ENCODE data around the gene PKN2.

Gene PKN2

GRCh38 chr1:88768816-88769215 is 84.7 kb downstream of the PKN2 start:
- H3K9me3 Mint-ChIP-seq: no peaks in the 10 kb centered on the region
- peak overlapping the region; percentile 69 for H3K27ac Mint-ChIP-seq
- H3K36me3 Mint-ChIP-seq: peaks cover 29% of the 10 kb centered on the region
- no peak for DNase-seq (ENCODE audit: low spot score in 2 of 2)
- H3K4me3 Mint-ChIP-seq: no peak overlapping the region
- no peak for ATAC-seq (ENCODE audit: low read depth)
- no peaks in the 10 kb centered on the region for H3K27me3 Mint-ChIP-seq
- no peaks in the 10 kb centered on the region for H3K4me1 Mint-ChIP-seq

GRCh38 chr1:88773540-88774150 is 89.6 kb downstream of the PKN2 start:
- no peak overlapping the region for H3K27ac Mint-ChIP-seq
- ATAC-seq (ENCODE audit: low read depth): no peak
- peaks cover 45% of the 10 kb centered on the region for H3K36me3 Mint-ChIP-seq
- no peak for DNase-seq (ENCODE audit: low spot score in 2 of 2)
- no peaks in the 10 kb centered on the region for H3K4me1 Mint-ChIP-seq
- H3K4me3 Mint-ChIP-seq: no peak overlapping the region
- no peaks in the 10 kb centered on the region for H3K27me3 Mint-ChIP-seq
- peaks cover 2% of the 10 kb centered on the region for H3K9me3 Mint-ChIP-seq

- Mint-ChIP-seq H3K27ac (no peak overlapping the region), H3K36me3 (peaks cover 44% of the 10 kb centered on the region), H3K4me1 (no peaks in the 10 kb centered on the region), H3K9me3 (peaks cover 2% of the 10 kb centered on the region), H3K4me3 (no peak overlapping the region), H3K27me3 (no peaks in the 10 kb centered on the region)
- no peak for DNase-seq (ENCODE audit: low spot score in 2 of 2)
- ATAC-seq (ENCODE audit: low read depth): no peak
Measured at GRCh38 chr1:88774151-88774556, 90.1 kb downstream of the PKN2 start.

GRCh38 chr1:88777604-88778149 is 93.6 kb downstream of the PKN2 start:
- H3K9me3 Mint-ChIP-seq: peaks cover 2% of the 10 kb centered on the region
- H3K27ac Mint-ChIP-seq: no peak overlapping the region
- no peak overlapping the region for H3K4me3 Mint-ChIP-seq
- DNase-seq (ENCODE audit: low spot score in 2 of 2): no peak
- H3K36me3 Mint-ChIP-seq: peaks cover 46% of the 10 kb centered on the region
- ATAC-seq (ENCODE audit: low read depth): no peak
- no peaks in the 10 kb centered on the region for H3K27me3 Mint-ChIP-seq
- peaks cover 3% of the 10 kb centered on the region for H3K4me1 Mint-ChIP-seq

- H3K27me3 Mint-ChIP-seq: no peaks in the 10 kb centered on the region
- ATAC-seq (ENCODE audit: low read depth) (no peak), DNase-seq (ENCODE audit: low spot score in 2 of 2) (no peak)
- no peak overlapping the region for H3K4me3 Mint-ChIP-seq
- peak overlapping the region; percentile 72 for H3K27ac Mint-ChIP-seq
- peaks cover 5% of the 10 kb centered on the region for H3K4me1 Mint-ChIP-seq
- H3K36me3 Mint-ChIP-seq: peaks cover 39% of the 10 kb centered on the region
- peaks cover 2% of the 10 kb centered on the region for H3K9me3 Mint-ChIP-seq
Measured at GRCh38 chr1:88779880-88780279, 95.8 kb downstream of the PKN2 start.

- H3K9me3 Mint-ChIP-seq: peaks cover 2% of the 10 kb centered on the region
- DNase-seq (ENCODE audit: low spot score in 2 of 2): no peak
- ATAC-seq (ENCODE audit: low read depth): no peak
- H3K4me3 Mint-ChIP-seq: no peak overlapping the region
- peak overlapping the region; percentile 72 for H3K27ac Mint-ChIP-seq
- H3K4me1 Mint-ChIP-seq: peaks cover 5% of the 10 kb centered on the region
- peaks cover 39% of the 10 kb centered on the region for H3K36me3 Mint-ChIP-seq
- no peaks in the 10 kb centered on the region for H3K27me3 Mint-ChIP-seq
Measured at GRCh38 chr1:88780485-88780884, 96.4 kb downstream of the PKN2 start.

- DNase-seq (ENCODE audit: low spot score in 2 of 2) (no peak), ATAC-seq (ENCODE audit: low read depth) (no peak)
- peaks cover 24% of the 10 kb centered on the region for H3K36me3 Mint-ChIP-seq
- H3K9me3 Mint-ChIP-seq: no peaks in the 10 kb centered on the region
- H3K4me3 Mint-ChIP-seq: no peak overlapping the region
- H3K27ac Mint-ChIP-seq: no peak overlapping the region
- H3K4me1 Mint-ChIP-seq: peaks cover 5% of the 10 kb centered on the region
- H3K27me3 Mint-ChIP-seq: no peaks in the 10 kb centered on the region
Measured at GRCh38 chr1:88783145-88783544, 99.1 kb downstream of the PKN2 start.

- Mint-ChIP-seq H3K9me3 (no peaks in the 10 kb centered on the region), H3K4me1 (peaks cover 5% of the 10 kb centered on the region), H3K4me3 (peak overlapping the region; percentile 33), H3K27ac (peak overlapping the region; percentile 70), H3K36me3 (peaks cover 29% of the 10 kb centered on the region), H3K27me3 (no peaks in the 10 kb centered on the region)
- no peak for DNase-seq (ENCODE audit: low spot score in 2 of 2)
- peak; percentile 48 for ATAC-seq (ENCODE audit: low read depth)
Measured at GRCh38 chr1:88784551-88784950, 100.5 kb downstream of the PKN2 start.

GRCh38 chr1:88787023-88787903 is 103.2 kb downstream of the PKN2 start:
- DNase-seq (ENCODE audit: low spot score in 2 of 2) (no peak), ATAC-seq (ENCODE audit: low read depth) (no peak)
- Mint-ChIP-seq H3K9me3 (no peaks in the 10 kb centered on the region), H3K27me3 (no peaks in the 10 kb centered on the region), H3K4me3 (no peak overlapping the region), H3K27ac (peak overlapping the region; percentile 45), H3K4me1 (peaks cover 2% of the 10 kb centered on the region), H3K36me3 (peaks cover 34% of the 10 kb centered on the region)

GRCh38 chr1:88791192-88791591 is 107.1 kb downstream of the PKN2 start:
- H3K36me3 Mint-ChIP-seq: peaks cover 34% of the 10 kb centered on the region
- H3K9me3 Mint-ChIP-seq: no peaks in the 10 kb centered on the region
- H3K4me3 Mint-ChIP-seq: no peak overlapping the region
- ATAC-seq (ENCODE audit: low read depth) (no peak), DNase-seq (ENCODE audit: low spot score in 2 of 2) (no peak)
- H3K27ac Mint-ChIP-seq: no peak overlapping the region
- H3K4me1 Mint-ChIP-seq: no peaks in the 10 kb centered on the region
- H3K27me3 Mint-ChIP-seq: no peaks in the 10 kb centered on the region

- no peak overlapping the region for H3K27ac Mint-ChIP-seq
- H3K9me3 Mint-ChIP-seq: peaks cover 20% of the 10 kb centered on the region
- H3K4me1 Mint-ChIP-seq: peaks cover 3% of the 10 kb centered on the region
- peaks cover 54% of the 10 kb centered on the region for H3K36me3 Mint-ChIP-seq
- ATAC-seq (ENCODE audit: low read depth) (no peak), DNase-seq (ENCODE audit: low spot score in 2 of 2) (no peak)
- H3K4me3 Mint-ChIP-seq: no peak overlapping the region
- H3K27me3 Mint-ChIP-seq: no peaks in the 10 kb centered on the region
Measured at GRCh38 chr1:88799491-88799890, 115.4 kb downstream of the PKN2 start.

- no peak for ATAC-seq (ENCODE audit: low read depth)
- no peak for DNase-seq (ENCODE audit: low spot score in 2 of 2)
- Mint-ChIP-seq H3K9me3 (peaks cover 20% of the 10 kb centered on the region), H3K4me3 (no peak overlapping the region), H3K27me3 (no peaks in the 10 kb centered on the region), H3K36me3 (peaks cover 47% of the 10 kb centered on the region), H3K27ac (no peak overlapping the region), H3K4me1 (peaks cover 3% of the 10 kb centered on the region)
Measured at GRCh38 chr1:88800382-88801051, 116.4 kb downstream of the PKN2 start.

GRCh38 chr1:88801575-88802208 is 117.6 kb downstream of the PKN2 start:
- H3K36me3 Mint-ChIP-seq: peaks cover 44% of the 10 kb centered on the region
- H3K27me3 Mint-ChIP-seq: no peaks in the 10 kb centered on the region
- no peak for DNase-seq (ENCODE audit: low spot score in 2 of 2)
- H3K4me1 Mint-ChIP-seq: peaks cover 3% of the 10 kb centered on the region
- H3K9me3 Mint-ChIP-seq: peaks cover 20% of the 10 kb centered on the region
- peak overlapping the region; percentile 5 for H3K4me3 Mint-ChIP-seq
- peak overlapping the region; percentile 86 for H3K27ac Mint-ChIP-seq
- no peak for ATAC-seq (ENCODE audit: low read depth)

- peaks cover 44% of the 10 kb centered on the region for H3K36me3 Mint-ChIP-seq
- ATAC-seq (ENCODE audit: low read depth) (no peak), DNase-seq (ENCODE audit: low spot score in 2 of 2) (no peak)
- H3K27me3 Mint-ChIP-seq: no peaks in the 10 kb centered on the region
- no peak overlapping the region for H3K4me3 Mint-ChIP-seq
- no peak overlapping the region for H3K27ac Mint-ChIP-seq
- H3K9me3 Mint-ChIP-seq: peaks cover 20% of the 10 kb centered on the region
- peaks cover 3% of the 10 kb centered on the region for H3K4me1 Mint-ChIP-seq
Measured at GRCh38 chr1:88802404-88802803, 118.3 kb downstream of the PKN2 start.
